ENCODE measurements around the gene METRN. TPM values are rescaled to one million over a fixed set of nuclear protein-coding genes. Genes with fewer than 3 reads are reported as not detected.

Gene METRN
- total and polyA plus RNA-seq, 2 of the 4 experiments (the other 2 are of a cell fraction), result 6.1 to 48.2 TPM

GRCh38 chr16:720447-720989, 5.6 kb downstream of the METRN start:
- ChIA-PET POLR2A (ENCODE audit: unreplicated experiment) (interaction anchor here (0.5 kb wide), 1 partner anchor 11 kb away, joined by 4 read pairs; no protein-coding TSS in a partner anchor), CTCF (no interaction called here)
- 0% methylated on average over 14 of the region's 38 CpGs; no CpG with 5 or more reads in 1 of the 2 experiments for WGBS, 2 experiments (ENCODE audit: extremely low coverage in 2 of 2, insufficient read length in 1 of 2)
- H3K14ac ChIP-seq (replicated peaks; ENCODE audit: low read depth, low read length), result peak overlapping the region; percentile 10; the same call in 1 of the 2 replicates
- 0 out of 2 replicates have a peak overlapping the region, but pooled peaks have one; percentile 11 for H3K23ac ChIP-seq (ENCODE audit: low read depth, low read length)
- in situ Hi-C loops (cut with MboI; ENCODE audit: low sequenced_read_pairs), result loop anchor here (25.0 kb wide), 1 partner anchor 342 kb away; the partner anchor contains the start of gene SSTR5
- H3K4me2 ChIP-seq (ENCODE audit: low read depth, low read length), result peak overlapping the region; percentile 68
- H3K9me3 ChIP-seq (ENCODE audit: control insufficient read depth, insufficient read depth, low read length), result no peaks in the 10 kb centered on the region
- H3K9me1 ChIP-seq (ENCODE audit: insufficient read depth, low read length), result no peaks in the 10 kb centered on the region
- peak overlapping the region; percentile 72; the same call in 1 of the 2 replicates for H2AK5ac ChIP-seq (ENCODE audit: low read depth, low read length)
- no peaks in the 10 kb centered on the region for H3K27me3 ChIP-seq (ENCODE audit: control insufficient read depth, insufficient read depth, low read length)
- H3K18ac ChIP-seq (ENCODE audit: low read depth, low read length), result no peak overlapping the region
- H4K20me1 ChIP-seq (ENCODE audit: insufficient read depth, low read length), result peaks cover 7% of the 10 kb centered on the region
- peak overlapping the region; percentile 92 for H2AK9ac ChIP-seq (replicated peaks; ENCODE audit: low read depth, low read length, poor library complexity)
- H3K56ac ChIP-seq (ENCODE audit: extremely low read depth, insufficient read depth, low read length), result peak overlapping the region; percentile 57
- H2BK20ac ChIP-seq (ENCODE audit: low read depth, low read length), result no peak overlapping the region
- H2BK15ac ChIP-seq (ENCODE audit: low read depth, low read length), result no peak overlapping the region
- H2AFZ ChIP-seq (replicated peaks; ENCODE audit: low read length, poor library complexity), result peak overlapping the region; percentile 96
- no TSS peak for BruUV-seq (replicated peaks)
- H4K8ac ChIP-seq (ENCODE audit: low read depth in 2 of 2, low read length in 2 of 2), result peak overlapping the region; percentile 92 to 94
- DNase-seq (peak; percentile 70), ATAC-seq (ENCODE audit: low read depth) (peak; percentile 53)
- peaks cover 13 to 23% of the 10 kb centered on the region in 2 experiments for H3K79me1 ChIP-seq (ENCODE audit: low read depth in 1 of 2, low read length in 2 of 2)
- peak overlapping the region; percentile 79 for H3K9ac ChIP-seq (ENCODE audit: low read depth, low read length)
- peak overlapping the region; percentile 93 for H2BK5ac ChIP-seq (ENCODE audit: low read depth, low read length, poor library complexity, severe bottlenecking)
- H3K27ac ChIP-seq (ENCODE audit: insufficient read depth, low read length), result peak overlapping the region; percentile 75
- H3K4ac ChIP-seq (ENCODE audit: low read depth, low read length), result peak overlapping the region; percentile 83
- TF ChIP-seq BHLHE40 (IDR thresholded peaks at IDR 0.05; ENCODE audit: low read depth, low read length) (peak; percentile 84), USF2 (IDR thresholded peaks at IDR 0.05; ENCODE audit: low read depth, low read length) (no peak), MAFK (IDR thresholded peaks at IDR 0.05; ENCODE audit: low read depth, low read length) (no peak), RAD21 (IDR thresholded peaks at IDR 0.05; ENCODE audit: low read length) (no peak), MAZ (IDR thresholded peaks at IDR 0.05; ENCODE audit: borderline replicate concordance, low read depth, low read length) (peak; percentile 58; the same call in 1 of the 2 replicates), POLR2A (IDR thresholded peaks at IDR 0.05; ENCODE audit: low read depth, low read length) (no peak), CEBPB (IDR thresholded peaks at IDR 0.05; ENCODE audit: low read depth, low read length) (no peak), RCOR1 (IDR thresholded peaks at IDR 0.05; ENCODE audit: insufficient replicate concordance, low read length) (peak; percentile 18), CTCF (conservative IDR thresholded peaks at IDR 0.05; ENCODE audit: low read depth, low read length) (peak; percentile 42), MXI1 (IDR thresholded peaks at IDR 0.05; ENCODE audit: borderline replicate concordance, low read depth, low read length) (peak; percentile 47; the same call in 1 of the 2 replicates), NFE2L2 (IDR thresholded peaks at IDR 0.05; ENCODE audit: low read depth, low read length) (no peak)
- TF ChIP-seq, protein P1, sequence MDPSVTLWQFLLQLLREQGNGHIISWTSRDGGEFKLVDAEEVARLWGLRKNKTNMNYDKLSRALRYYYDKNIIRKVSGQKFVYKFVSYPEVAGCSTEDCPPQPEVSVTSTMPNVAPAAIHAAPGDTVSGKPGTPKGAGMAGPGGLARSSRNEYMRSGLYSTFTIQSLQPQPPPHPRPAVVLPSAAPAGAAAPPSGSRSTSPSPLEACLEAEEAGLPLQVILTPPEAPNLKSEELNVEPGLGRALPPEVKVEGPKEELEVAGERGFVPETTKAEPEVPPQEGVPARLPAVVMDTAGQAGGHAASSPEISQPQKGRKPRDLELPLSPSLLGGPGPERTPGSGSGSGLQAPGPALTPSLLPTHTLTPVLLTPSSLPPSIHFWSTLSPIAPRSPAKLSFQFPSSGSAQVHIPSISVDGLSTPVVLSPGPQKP (IDR thresholded peaks at IDR 0.05; ENCODE audit: borderline replicate concordance, low read depth, low read length), result no peak
- H4K5ac ChIP-seq (ENCODE audit: low read depth, low read length), result peak overlapping the region; percentile 6; the same call in 1 of the 2 replicates
- H3K4me3 ChIP-seq (ENCODE audit: insufficient read depth, low read depth, low read length), result peak overlapping the region; percentile 98
- intact Hi-C loops (cut with micrococcal nuclease), result no loop called here
- H2BK120ac ChIP-seq (ENCODE audit: low read depth, low read length), result peak overlapping the region; percentile 10; the same call in 1 of the 2 replicates
- H3K36me3 ChIP-seq (ENCODE audit: control insufficient read depth, insufficient read depth, low read length), result peaks cover 1% of the 10 kb centered on the region; the same call in 1 of the 2 replicates
- peak overlapping the region; percentile 20 for H4K91ac ChIP-seq (ENCODE audit: insufficient read depth, low read depth, low read length)
- peaks cover 17% of the 10 kb centered on the region for H3K4me1 ChIP-seq (ENCODE audit: control insufficient read depth, insufficient read depth, low read length)
- dilution Hi-C loops (cut with HindIII; ENCODE audit: low sequenced_read_pairs, unreplicated experiment), result no loop called here
